Heart left ventricle (tissue), 16 donors: Measurements from ENCODE around the gene BMP10. TPM values are rescaled to one million over a fixed set of nuclear protein-coding genes. Genes with fewer than 3 reads are reported as not detected.

Experiments used
- ATAC-seq, 4 donors: fragments of 200-7000 bp; cut with Tn5 transposase; one replicate each; pipeline ENCODE4 v1.9.1; 2020 to 2022; ENCODE audit warnings: moderate library complexity in 4 of 4, mild to moderate bottlenecking in 3 of 4, moderate number of reproducible peaks in 1 of 4
- DNase-seq, 5 donors: peaks; one replicate each; pipeline ENCODE4 v3.0.0-alpha.2; 2020
- H3K27ac ChIP-seq, 12 donors: fragments of 200-600 bp; sonication (generic) in 4 of 12; one replicate each; pipeline versions ENCODE4 v1.5.0 to v1.8.0; 2016 to 2022; ENCODE audit warnings: mild to moderate bottlenecking in 2 of 12
- H3K27me3 ChIP-seq, 9 donors: fragments of 200-600 bp; sonication (generic) in 2 of 9; one replicate each; pipeline versions ENCODE4 v1.5.1 to v1.8.0; 2016 to 2022; ENCODE audit warnings: mild to moderate bottlenecking in 3 of 9
- H3K36me3 ChIP-seq, 9 donors: fragments of 200-600 bp; sonication (generic) in 2 of 9; one replicate each; pipeline versions ENCODE4 v1.5.0 to v1.8.0; 2018 to 2022; ENCODE audit warnings: mild to moderate bottlenecking in 2 of 9
- H3K4me1 ChIP-seq, 12 donors: fragments of 200-600 bp; sonication (generic) in 4 of 12; one replicate each; pipeline versions ENCODE4 v1.5.0 to v1.8.0; 2016 to 2022; ENCODE audit warnings: mild to moderate bottlenecking in 3 of 12
- H3K4me3 ChIP-seq, 12 donors: fragments of 200-600 bp; sonication (generic) in 4 of 12; one replicate each; pipeline versions ENCODE4 v1.5.0 to v1.8.0; 2017 to 2022; ENCODE audit warnings: mild to moderate bottlenecking in 9 of 12, moderate library complexity in 4 of 12
- H3K9me3 ChIP-seq, 12 donors: fragments of 200-600 bp; sonication (generic) in 4 of 12; one replicate each; pipeline versions ENCODE4 v1.5.0 to v1.8.0; 2016 to 2022; ENCODE audit warnings: mild to moderate bottlenecking in 1 of 12
- CTCF ChIP-seq, 12 donors: fragments of 200-600 bp; sonication (generic) in 4 of 12; IDR thresholded peaks; one replicate each; pipeline versions ENCODE4 v1.5.0 to v1.8.0; 2018 to 2022; ENCODE audit warnings: antibody characterized with exemption in 12 of 12, mild to moderate bottlenecking in 5 of 12
- POLR2A ChIP-seq, 2 donors: fragments of 450-650 bp; IDR thresholded peaks; one replicate each; pipeline ENCODE4 v1.6.1; 2017; ENCODE audit warnings: antibody characterized with exemption in 2 of 2, mild to moderate bottlenecking in 2 of 2, moderate library complexity in 2 of 2
- WGBS, 4 donors: extraction: QIAGEN DNeasy Blood & Tissue Kit in 2 of 4; methylation state at CpG; one replicate each; pipeline versions ENCODE4 v1.1.5 to v1.1.7; 2013 to 2018; 5-methylcytosine and 5-hydroxymethylcytosine counted together
- intact Hi-C, 10 donors: fragments of 100-400 bp; cut with DNase I; formaldehyde crosslinking; loops; one replicate each; pipeline versions ENCODE4 v1.11.1 to v1.14.2; 2022
- polyA plus RNA-seq, 2 donors: library from polyadenylated mRNA; stranded (reverse); fragments of 200-250 nt; gene quantifications; one replicate each; pipeline ENCODE4 v1.2.3, GENCODE V29; 2013
- total RNA-seq, 9 donors: library from RNA; depleted of rRNA in 2 of 9; stranded (reverse); fragments of >200 nt in 2 of 9; fragmentation: NEBNext Ultra II Directional in 3 of 9; extraction: Animal tissue kit (Norgen Biotek cat#: 25700) in 3 of 9; gene quantifications; one replicate each; pipeline versions ENCODE4 v1.1.0 to v1.2.4, GENCODE V29; 2016 to 2023
- donor health status: ischemic (EF 13 %, LVEDD 7.1; RV severe dilation, severe dysfunction).
- donor health status: healthy with polysubstance abuse.
- donor health status: DM: no; HTN: yes; CAD: no.
- donor health status: DM: no; HTN: no; CAD: no.
- donor health status: ischemic (EF 25% LVEDD 6.9; RV normal size, moderate dysfunction).
- donor health status: ischemic (EF 25% LVEDD 5.7; RV mildly dilated, moderate dysfunction).
- donor health status: healthy.
- donor health status: DM: yes; HTN: yes; CAD: no.
- donor health status: ischemic (EF 35%, LVEDD 5.7; RV mildly dilated, moderate dysfunction).
- donor health status: nonischemic (EF 11% LVEDD 7.7; RV severe dilation, severe dysfunction).
- donor health status: DM: yes; HTN: yes; CAD: no.
- donor health status: PGD.
- donor health status: ischemic (EF 29% LVEDD 5.4; RV normal size, mild dysfunction).
- donor health status: nonischemic (EF 23%, LVEDD 6.1; RV moderate dilation, normal function).

The BMP10 gene
- total and polyA plus RNA-seq, 11 donors: 0.15 to 5.9 (median 1.7) TPM; not detected in 7

- no peak overlapping the region for H3K4me3 ChIP-seq
- intact Hi-C loops: no loop called here
- H3K36me3 ChIP-seq: no peaks in the 10 kb centered on the region
- H3K4me1 ChIP-seq: peaks cover 0 to 16% (median 0%) of the 10 kb centered on the region in 12 donors
- H3K27me3 ChIP-seq: peaks cover 0 to 74% (median 14%) of the 10 kb centered on the region in 9 donors
- TF ChIP-seq POLR2A (IDR thresholded peaks at IDR 0.05): no peak
- no peak for TF ChIP-seq CTCF (IDR thresholded peaks at IDR 0.05)
- H3K9me3 ChIP-seq: no peaks in the 10 kb centered on the region
- WGBS, 4 donors: 87 to 92% (median 90%) methylated on average over 2 of the region's 2 CpGs
- ATAC-seq: no peak
- no peak overlapping the region for H3K27ac ChIP-seq
- no peak for DNase-seq
Observed at GRCh38 chr2:68863996-68864395, 7.2 kb downstream of the BMP10 start.

- WGBS, 4 donors: 29 to 47% (median 37%) methylated on average over 7 of the region's 7 CpGs
- Histone ChIP-seq H3K36me3 (no peaks in the 10 kb centered on the region), H3K27ac (no peak overlapping the region), H3K9me3 (no peaks in the 10 kb centered on the region), H3K27me3 (peaks cover 0 to 74% (median 20%) of the 10 kb centered on the region in 9 donors), H3K4me1 (peaks cover 0 to 25% (median 0%) of the 10 kb centered on the region in 12 donors), H3K4me3 (no peak overlapping the region)
- no peak for TF ChIP-seq POLR2A (IDR thresholded peaks at IDR 0.05)
- intact Hi-C loops: no loop called here
- ATAC-seq (peak in 3 of 4 donors; percentile 15 to 86 (median 69)), DNase-seq (peak in 2 of 5 donors; percentile 30 to 48)
Observed at GRCh38 chr2:68862889-68863288, 8.3 kb downstream of the BMP10 start.

GRCh38 chr2:68861330-68861729 is 9.9 kb downstream of the BMP10 start:
- ATAC-seq (no peak), DNase-seq (no peak)
- no peak for TF ChIP-seq CTCF (IDR thresholded peaks at IDR 0.05)
- TF ChIP-seq POLR2A (IDR thresholded peaks at IDR 0.05): no peak
- Histone ChIP-seq H3K27ac (no peak overlapping the region), H3K36me3 (no peaks in the 10 kb centered on the region), H3K27me3 (peaks cover 0 to 76% (median 12%) of the 10 kb centered on the region in 9 donors), H3K9me3 (no peaks in the 10 kb centered on the region), H3K4me3 (no peak overlapping the region), H3K4me1 (peaks cover 0 to 25% (median 0%) of the 10 kb centered on the region in 12 donors)
- intact Hi-C loops: no loop called here

- ATAC-seq (no peak), DNase-seq (no peak)
- H3K27ac ChIP-seq: no peak overlapping the region
- intact Hi-C loops: no loop called here
- TF ChIP-seq CTCF (IDR thresholded peaks at IDR 0.05) (no peak), POLR2A (IDR thresholded peaks at IDR 0.05) (no peak)
- H3K36me3 ChIP-seq: no peaks in the 10 kb centered on the region
- H3K9me3 ChIP-seq: no peaks in the 10 kb centered on the region
- WGBS, 4 donors: 66 to 80% (median 71%) methylated on average over 3 of the region's 3 CpGs
- peaks cover 0 to 25% (median 0%) of the 10 kb centered on the region in 12 donors for H3K4me1 ChIP-seq
- no peak overlapping the region for H3K4me3 ChIP-seq
- H3K27me3 ChIP-seq: peaks cover 0 to 66% (median 12%) of the 10 kb centered on the region in 9 donors
Observed at GRCh38 chr2:68860111-68860510, 11.1 kb downstream of the BMP10 start.

- no peak for DNase-seq
- Histone ChIP-seq H3K27ac (peak overlapping the region in 1 of 12 donors; percentile 76), H3K4me3 (no peak overlapping the region), H3K4me1 (peaks cover 0 to 25% (median 0%) of the 10 kb centered on the region in 12 donors), H3K27me3 (peaks cover 0 to 51% (median 12%) of the 10 kb centered on the region in 9 donors), H3K9me3 (no peaks in the 10 kb centered on the region), H3K36me3 (no peaks in the 10 kb centered on the region)
- intact Hi-C loops: no loop called here
- 83 to 90% (median 89%) methylated on average over 4 of the region's 4 CpGs for WGBS, 4 donors
- no peak for ATAC-seq
- TF ChIP-seq POLR2A (IDR thresholded peaks at IDR 0.05): no peak
- no peak for TF ChIP-seq CTCF (IDR thresholded peaks at IDR 0.05)
Observed at GRCh38 chr2:68857855-68858456, 13.2 kb downstream of the BMP10 start.
